BE2C (cell line): ENCODE measurements around the gene IGF2BP3.
"Not testable (repeated sequence)": the region's sequence is repeated elsewhere in the genome, so short reads cannot be mapped to it uniquely, and the experiment has no call there.

Source experiments
- DNase-seq: peaks from one replicate; pipeline ENCODE4 v3.0.0-alpha.2; 2020
- H3K27me3 ChIP-seq: fragments of 250-450 bp; sonication (Bioruptor Pico); 2 replicates; pipeline ENCODE4 v1.5.1; 2020; ENCODE audit warnings: mild to moderate bottlenecking
- H3K36me3 ChIP-seq: fragments of 250-450 bp; sonication (Bioruptor Pico); 2 replicates; pipeline ENCODE4 v1.5.1; 2020; ENCODE audit warnings: mild to moderate bottlenecking
- H3K4me1 ChIP-seq: fragments of 250-450 bp; sonication (Bioruptor Pico); 2 replicates; pipeline ENCODE4 v1.5.1; 2020
- H3K4me3 ChIP-seq: 2 replicates; pipeline ENCODE4 v1.5.1; 2011; ENCODE audit warnings: low read depth, low read length
- H3K9me3 ChIP-seq: fragments of 250-450 bp; sonication (Bioruptor Pico); 2 replicates; pipeline ENCODE4 v1.5.1; 2020
- TF ChIP-seq, protein P1 (sequence below): IDR thresholded peaks from 2 replicates; pipeline ENCODE4 v1.5.1; 2012; ENCODE audit warnings: mild to moderate bottlenecking, low read depth, low read length

Gene IGF2BP3

DNA sequence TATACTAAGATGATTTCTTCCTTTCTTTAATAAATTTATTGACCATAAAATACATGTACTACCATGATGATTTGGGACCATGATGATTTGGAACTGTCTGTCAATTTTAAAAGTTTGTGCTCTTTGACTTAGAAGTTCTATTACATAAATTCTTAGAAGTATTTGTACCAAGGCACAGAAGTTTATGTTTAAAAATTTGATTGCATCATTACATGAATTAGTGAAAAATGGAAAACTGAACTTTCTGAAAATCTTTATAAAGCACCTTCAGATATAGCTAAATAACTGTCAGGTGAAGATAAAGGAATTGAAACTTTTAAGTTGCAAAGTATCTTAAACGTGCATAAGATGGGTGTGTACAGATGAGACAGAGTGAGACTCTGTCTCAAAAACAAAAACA, 139.2 kb downstream of the IGF2BP3 start:
- TF ChIP-seq, protein P1, sequence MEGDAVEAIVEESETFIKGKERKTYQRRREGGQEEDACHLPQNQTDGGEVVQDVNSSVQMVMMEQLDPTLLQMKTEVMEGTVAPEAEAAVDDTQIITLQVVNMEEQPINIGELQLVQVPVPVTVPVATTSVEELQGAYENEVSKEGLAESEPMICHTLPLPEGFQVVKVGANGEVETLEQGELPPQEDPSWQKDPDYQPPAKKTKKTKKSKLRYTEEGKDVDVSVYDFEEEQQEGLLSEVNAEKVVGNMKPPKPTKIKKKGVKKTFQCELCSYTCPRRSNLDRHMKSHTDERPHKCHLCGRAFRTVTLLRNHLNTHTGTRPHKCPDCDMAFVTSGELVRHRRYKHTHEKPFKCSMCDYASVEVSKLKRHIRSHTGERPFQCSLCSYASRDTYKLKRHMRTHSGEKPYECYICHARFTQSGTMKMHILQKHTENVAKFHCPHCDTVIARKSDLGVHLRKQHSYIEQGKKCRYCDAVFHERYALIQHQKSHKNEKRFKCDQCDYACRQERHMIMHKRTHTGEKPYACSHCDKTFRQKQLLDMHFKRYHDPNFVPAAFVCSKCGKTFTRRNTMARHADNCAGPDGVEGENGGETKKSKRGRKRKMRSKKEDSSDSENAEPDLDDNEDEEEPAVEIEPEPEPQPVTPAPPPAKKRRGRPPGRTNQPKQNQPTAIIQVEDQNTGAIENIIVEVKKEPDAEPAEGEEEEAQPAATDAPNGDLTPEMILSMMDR = no peak
- no peaks in the 10 kb centered on the region for H3K27me3 ChIP-seq
- no peak overlapping the region for H3K4me3 ChIP-seq
- H3K9me3 ChIP-seq = no peaks in the 10 kb centered on the region
- H3K36me3 ChIP-seq = peaks cover 69% of the 10 kb centered on the region
- no peak for DNase-seq
- peaks cover 20% of the 10 kb centered on the region for H3K4me1 ChIP-seq

DNA sequence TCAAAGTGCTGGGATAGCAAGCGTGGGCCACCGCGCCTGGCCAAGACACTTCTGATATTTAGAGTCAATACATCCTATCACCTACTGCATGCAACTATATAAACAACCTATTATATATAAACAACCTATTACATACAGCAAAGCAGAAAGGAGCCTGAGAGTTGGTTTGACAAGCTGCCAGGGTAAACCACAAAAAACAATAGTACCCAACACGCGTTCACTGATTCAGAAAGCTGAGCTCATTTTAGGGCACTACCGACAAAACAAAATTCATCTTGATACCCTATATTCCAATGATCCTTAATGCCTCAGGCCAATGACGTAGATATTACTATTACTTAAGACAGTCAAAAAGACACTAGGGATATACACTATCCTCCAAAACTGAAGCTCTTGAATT, 154.9 kb downstream of the IGF2BP3 start:
- no peak for DNase-seq
- H3K4me1 ChIP-seq = no peaks in the 10 kb centered on the region
- H3K9me3 ChIP-seq = no peaks in the 10 kb centered on the region
- no peaks in the 10 kb centered on the region for H3K27me3 ChIP-seq
- no peak overlapping the region for H3K4me3 ChIP-seq
- TF ChIP-seq, protein P1 = no peak
- H3K36me3 ChIP-seq = peaks cover 87% of the 10 kb centered on the region

DNA sequence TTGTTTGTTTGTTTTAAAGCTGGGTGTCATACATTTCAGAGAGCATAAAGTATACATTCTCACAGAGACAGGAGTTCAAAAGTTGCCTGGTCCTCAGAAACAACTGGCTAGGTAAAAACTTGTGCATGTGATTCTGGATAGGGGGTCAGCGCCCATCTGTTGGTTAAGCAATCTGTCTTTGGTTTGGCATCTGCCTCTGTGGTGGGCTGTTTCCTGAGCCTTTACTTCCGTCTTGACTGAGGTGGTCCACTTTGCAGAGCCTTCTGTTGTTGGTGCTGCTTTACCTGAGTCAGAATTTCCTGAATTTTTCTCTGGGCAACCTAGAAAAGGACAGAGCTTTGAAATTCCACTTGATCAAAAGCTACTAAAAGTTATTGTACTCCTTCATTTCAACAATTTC, 158.2 kb downstream of the IGF2BP3 start:
- H3K4me3 ChIP-seq, H3K9me3 ChIP-seq, H3K4me1 ChIP-seq, H3K27me3 ChIP-seq, DNase-seq: not testable (repeated sequence)
- peaks cover 85% of the 10 kb centered on the region for H3K36me3 ChIP-seq

DNA sequence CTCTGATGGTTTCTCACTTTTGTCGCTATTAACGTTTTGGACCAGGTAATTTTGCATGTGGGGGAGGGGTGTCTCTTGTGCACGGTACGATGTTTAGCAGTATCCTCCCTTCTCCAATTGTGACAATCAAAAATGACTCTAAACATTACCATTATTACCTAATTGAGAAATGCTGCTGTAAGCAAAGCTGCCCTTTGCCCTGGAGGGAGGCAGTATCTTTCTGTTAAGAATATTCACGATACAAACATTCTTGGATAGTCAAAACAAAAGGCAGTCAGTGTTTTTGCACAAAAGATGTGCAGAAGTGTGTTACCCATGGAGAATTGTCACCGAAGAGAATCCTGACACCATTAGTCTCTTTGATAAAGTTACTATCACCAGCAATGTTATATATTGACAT, 161.5 kb downstream of the IGF2BP3 start:
- no peak for DNase-seq
- Histone ChIP-seq H3K36me3 (peaks cover 68% of the 10 kb centered on the region), H3K4me1 (no peaks in the 10 kb centered on the region), H3K9me3 (no peaks in the 10 kb centered on the region), H3K4me3 (no peak overlapping the region), H3K27me3 (no peaks in the 10 kb centered on the region)
- TF ChIP-seq, protein P1 = no peak

DNA sequence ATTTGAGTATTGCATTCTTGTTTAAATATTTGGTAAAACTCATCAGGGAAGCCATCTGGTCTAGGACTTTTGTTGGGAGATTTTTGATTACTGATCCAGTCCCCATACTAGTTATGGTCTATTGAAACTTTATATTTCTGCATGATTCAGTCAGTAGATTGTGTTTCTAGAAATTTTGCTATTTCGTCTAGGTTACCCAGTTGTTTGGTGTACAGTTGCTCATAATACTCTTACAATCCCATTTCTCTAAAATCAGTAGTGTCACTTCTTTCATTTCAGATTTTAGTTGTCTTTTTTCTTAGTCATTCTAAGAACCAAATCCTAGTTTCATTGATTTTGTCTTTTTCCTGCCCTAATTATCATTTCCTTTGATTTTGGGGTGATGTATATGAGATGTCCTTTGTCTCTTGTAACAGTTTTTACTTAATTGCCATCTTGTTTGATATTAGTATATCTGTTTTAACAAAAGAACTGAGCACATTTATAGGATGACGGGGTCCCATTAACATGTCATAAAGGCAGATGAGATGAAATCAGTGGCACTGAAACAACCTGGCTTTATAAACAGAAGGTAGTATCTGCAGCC, 163.3 kb downstream of the IGF2BP3 start:
- Histone ChIP-seq H3K4me3 (no peak overlapping the region), H3K9me3 (no peaks in the 10 kb centered on the region), H3K36me3 (peaks cover 63% of the 10 kb centered on the region), H3K27me3 (no peaks in the 10 kb centered on the region), H3K4me1 (no peaks in the 10 kb centered on the region)
- no peak for DNase-seq
- TF ChIP-seq, protein P1 = no peak

DNA sequence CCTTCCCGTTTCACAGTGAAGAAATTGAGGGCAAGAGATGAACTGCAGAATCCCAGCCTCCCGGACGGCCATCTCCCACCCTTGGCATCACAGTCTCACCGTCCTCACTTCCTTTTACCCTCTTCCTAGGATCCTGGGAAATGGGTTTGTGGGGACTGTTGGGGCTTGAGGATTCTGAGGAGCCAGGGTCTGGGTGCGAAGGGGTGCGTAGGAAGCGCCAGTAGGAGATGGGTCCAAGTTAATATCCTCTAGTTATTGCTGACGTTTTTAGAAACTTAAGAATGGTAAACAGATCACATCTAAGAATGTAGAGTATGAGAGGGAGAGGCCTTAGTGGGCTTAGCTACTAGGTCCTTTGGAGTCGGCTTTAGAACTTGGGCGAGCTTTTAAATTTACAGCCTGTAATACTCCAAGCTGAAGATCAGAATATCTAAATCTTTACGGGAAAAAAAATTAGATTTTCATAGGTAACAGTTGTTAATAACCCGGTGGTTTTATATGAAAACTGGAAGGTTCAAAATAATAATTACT, 170.5 kb downstream of the IGF2BP3 start:
- no peaks in the 10 kb centered on the region for H3K9me3 ChIP-seq
- no peak for DNase-seq
- peaks cover 20% of the 10 kb centered on the region for H3K36me3 ChIP-seq
- no peaks in the 10 kb centered on the region for H3K27me3 ChIP-seq
- H3K4me3 ChIP-seq = peak overlapping the region; percentile 89
- TF ChIP-seq, protein P1 = no peak
- no peaks in the 10 kb centered on the region for H3K4me1 ChIP-seq
